Forelimb muscle (tissue), 1 donor: ENCODE data around the gene KISS1R. TPM values are rescaled to one million over a fixed set of nuclear protein-coding genes. Genes with fewer than 3 reads are reported as not detected.

Source experiments
- polyA plus RNA-seq: library from polyadenylated mRNA; unstranded; fragments of 120-200 nt; gene quantifications from one replicate; pipeline ENCODE4 v1.2.1, GENCODE V29; 2013; ENCODE audit not compliant: insufficient read length

Gene KISS1R
- polyA plus RNA-seq, 1 donor, result not detected

Other genes with a start within 250 kb of the KISS1R start
- gene FSTL3, start 240.9 kb upstream of the KISS1R start, polyA plus RNA-seq, result 17.8 TPM
- 0.44 TPM for gene PRSS57, start 221.9 kb upstream of the KISS1R start, polyA plus RNA-seq
- gene PALM, start 208.4 kb upstream of the KISS1R start, polyA plus RNA-seq, result 36.5 TPM
- 0.19 TPM for gene MISP, start 166.2 kb upstream of the KISS1R start, polyA plus RNA-seq
- gene PTBP1, start 119.9 kb upstream of the KISS1R start, polyA plus RNA-seq, result 101 TPM
- 0.52 TPM for gene PLPPR3, start 95.4 kb upstream of the KISS1R start, polyA plus RNA-seq
- gene AZU1, start 89.5 kb upstream of the KISS1R start, polyA plus RNA-seq, result 1.7 TPM
- 2.6 TPM for gene PRTN3, start 76.3 kb upstream of the KISS1R start, polyA plus RNA-seq
- 0.40 TPM for gene ELANE, start 65.0 kb upstream of the KISS1R start, polyA plus RNA-seq
- gene CFD, start 57.7 kb upstream of the KISS1R start, polyA plus RNA-seq, result 1.4 TPM
- 33.7 TPM for gene MED16, start 24.1 kb upstream of the KISS1R start, polyA plus RNA-seq
- not detected for gene RNU6-9, start 23.8 kb upstream of the KISS1R start, polyA plus RNA-seq
- gene R3HDM4, start 4.1 kb upstream of the KISS1R start, polyA plus RNA-seq, result 27.5 TPM
- 11.4 TPM for gene ARID3A, start 8.7 kb downstream of the KISS1R start, polyA plus RNA-seq
- 23.5 TPM for gene WDR18, start 67.0 kb downstream of the KISS1R start, polyA plus RNA-seq
- gene GRIN3B, start 83.1 kb downstream of the KISS1R start, polyA plus RNA-seq, result 0.13 TPM
- 75.5 TPM for gene TMEM259, start 103.8 kb downstream of the KISS1R start, polyA plus RNA-seq
- gene RNU6-2, start 104.2 kb downstream of the KISS1R start, polyA plus RNA-seq, result not detected
- 45.2 TPM for gene CNN2, start 109.3 kb downstream of the KISS1R start, polyA plus RNA-seq
- gene ABCA7, start 122.8 kb downstream of the KISS1R start, polyA plus RNA-seq, result 20.6 TPM
- 8.4 TPM for gene ARHGAP45, start 149.8 kb downstream of the KISS1R start, polyA plus RNA-seq
- 109 TPM for gene POLR2E, start 178.0 kb downstream of the KISS1R start, polyA plus RNA-seq
- 137 TPM for gene GPX4, start 186.7 kb downstream of the KISS1R start, polyA plus RNA-seq